ENCODE measurements around the gene RGS11. TPM values are rescaled to one million over a fixed set of nuclear protein-coding genes. Genes with fewer than 3 reads are reported as not detected.
A peak's percentile ranks its signal among the peaks of the same experiment; 100 is the strongest.
"Not testable (repeated sequence)": the region's sequence is repeated elsewhere in the genome, so short reads cannot be mapped to it uniquely, and the experiment has no call there.

The RGS11 gene
- total RNA-seq, 1 donor from 2014 or later, result 12.5 TPM

- ATAC-seq (ENCODE audit: poor library complexity), result peak; percentile 55
Observed at GRCh38 chr16:252366-253337, 23.1 kb downstream of the RGS11 start.

GRCh38 chr16:249431-249830, 26.3 kb downstream of the RGS11 start:
- ATAC-seq (ENCODE audit: poor library complexity), result no peak
- peak; percentile 32 for DNase-seq
- intact Hi-C loops (cut with DNase I), result no loop called here

More at GRCh38 chr16:252366-253337, 23.1 kb downstream of the RGS11 start:
- DNase-seq, result peak; percentile 24
- intact Hi-C loops (cut with DNase I), result no loop called here

- intact Hi-C loops (cut with DNase I), result no loop called here
- DNase-seq (no peak), ATAC-seq (ENCODE audit: poor library complexity) (no peak)
Observed at GRCh38 chr16:247027-247426, 28.7 kb downstream of the RGS11 start.

- intact Hi-C loops (cut with DNase I), result no loop called here
- peak; percentile 20 for DNase-seq
- no peak for ATAC-seq (ENCODE audit: poor library complexity)
Observed at GRCh38 chr16:245105-245504, 30.6 kb downstream of the RGS11 start.

GRCh38 chr16:243348-243747, 32.4 kb downstream of the RGS11 start:
- ATAC-seq (ENCODE audit: poor library complexity) (no peak), DNase-seq (no peak)
- intact Hi-C loops (cut with DNase I), result no loop called here

GRCh38 chr16:242281-242680, 33.5 kb downstream of the RGS11 start:
- intact Hi-C loops (cut with DNase I), result no loop called here
- no peak for ATAC-seq (ENCODE audit: poor library complexity)
- DNase-seq, result no peak

GRCh38 chr16:240559-240958, 35.2 kb downstream of the RGS11 start:
- no peak for ATAC-seq (ENCODE audit: poor library complexity)
- DNase-seq, result no peak
- intact Hi-C loops (cut with DNase I), result no loop called here

- intact Hi-C loops (cut with DNase I), result no loop called here
- DNase-seq (no peak), ATAC-seq (ENCODE audit: poor library complexity) (peak; percentile 20)
Observed at GRCh38 chr16:239948-240277, 35.8 kb downstream of the RGS11 start.

- intact Hi-C loops (cut with DNase I), result no loop called here
Observed at GRCh38 chr16:234468-235305, 41.1 kb downstream of the RGS11 start, which contains the start of gene FAM234A. Gene FAM234A, plus strand, starts transcription at chr16:234821. Its CDS starts 19,593 bp downstream, at chr16:254414.

GRCh38 chr16:230949-231348, 44.8 kb downstream of the RGS11 start:
- ATAC-seq (ENCODE audit: poor library complexity) (no peak), DNase-seq (no peak)
- intact Hi-C loops (cut with DNase I), result no loop called here

More at GRCh38 chr16:234468-235305, 41.1 kb downstream of the RGS11 start, which contains the start of gene FAM234A:
- DNase-seq (peak; percentile 95), ATAC-seq (ENCODE audit: poor library complexity) (peak; percentile 97)

- ATAC-seq (ENCODE audit: poor library complexity); DNase-seq; intact Hi-C loops (cut with DNase I): not testable (repeated sequence)
Observed at GRCh38 chr16:230351-230750, 45.4 kb downstream of the RGS11 start.

- ATAC-seq (ENCODE audit: poor library complexity), result no peak
- no peak for DNase-seq
- intact Hi-C loops (cut with DNase I), result loop anchor here (5.0 kb wide), 1 partner anchor 122 kb away; the partner anchor contains the start of gene AXIN1
Observed at GRCh38 chr16:229731-230281, 45.9 kb downstream of the RGS11 start.

GRCh38 chr16:228852-229730, 46.7 kb downstream of the RGS11 start, which contains the start of gene LUC7L:
Gene LUC7L, minus strand, starts transcription at chr16:229449. Its CDS starts 110 bp downstream, at chr16:229339.
- intact Hi-C loops (cut with DNase I), result loop anchor here (5.0 kb wide), 1 partner anchor 123 kb away; the partner anchor contains the start of gene AXIN1
- DNase-seq (peak; percentile 93), ATAC-seq (ENCODE audit: poor library complexity) (peak; percentile 98)

- ATAC-seq (ENCODE audit: poor library complexity), result peak; percentile 6
- intact Hi-C loops (cut with DNase I), result loop anchor here (5.0 kb wide), 1 partner anchor 124 kb away; the partner anchor contains the start of gene AXIN1
Observed at GRCh38 chr16:228151-228851, 47.4 kb downstream of the RGS11 start.

GRCh38 chr16:220021-220420, 55.7 kb downstream of the RGS11 start:
- DNase-seq, result no peak
- intact Hi-C loops (cut with DNase I), result no loop called here
- no peak for ATAC-seq (ENCODE audit: poor library complexity)

More at GRCh38 chr16:228151-228851, 47.4 kb downstream of the RGS11 start:
- DNase-seq, result no peak

All from Right ventricle myocardium superior (tissue), 1 donor.